HS-27A (cell line): ENCODE data around the gene TARS3.
"Not testable (repeated sequence)": the region's sequence is repeated elsewhere in the genome, so short reads cannot be mapped to it uniquely, and the experiment has no call there.

Experiments
- DNase-seq: peaks from one replicate; pipeline ENCODE4 v3.0.0-alpha.2; 2012; ENCODE audit warnings: low read depth, missing footprints

Gene TARS3

GRCh38 chr15:101723874-101724674 lies at the start of gene TARS3:
TSS of gene TARS3 (minus strand) at chr15:101724473. CDS start at chr15:101724387, 86 bp downstream.
- peak; percentile 82 for DNase-seq

DNA sequence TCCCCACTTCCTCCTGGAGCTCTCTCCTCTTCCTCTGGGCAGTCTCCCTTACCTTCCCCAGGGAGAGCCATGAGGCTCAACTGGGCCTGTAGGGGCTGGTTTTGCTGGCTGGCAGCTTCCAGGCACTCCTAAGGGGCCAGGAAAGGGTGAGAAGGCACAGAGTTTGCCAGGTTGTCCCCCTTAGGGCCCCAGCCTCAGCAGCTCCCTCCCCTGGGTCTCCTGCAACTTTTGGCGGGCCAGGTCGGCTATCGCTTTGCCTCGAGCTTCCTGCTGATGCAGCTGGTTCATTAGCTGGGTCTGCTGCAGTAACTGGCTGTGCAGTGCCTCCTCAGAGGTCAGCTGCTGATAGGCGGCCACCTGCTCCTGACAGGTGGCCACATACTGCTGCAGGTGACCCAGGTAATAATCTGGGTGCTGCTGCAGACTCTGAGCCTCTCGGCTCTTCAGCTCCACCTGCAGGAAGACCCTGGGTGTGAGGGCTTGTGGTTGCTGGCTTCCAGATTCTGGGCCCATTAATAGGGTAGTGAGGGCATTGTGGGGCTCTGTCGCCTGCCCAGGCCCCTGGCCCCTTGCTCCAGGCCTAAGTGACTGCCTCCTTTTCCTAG lies 49.3 kb upstream of the TARS3 start:
- DNase-seq, result no peak

DNA sequence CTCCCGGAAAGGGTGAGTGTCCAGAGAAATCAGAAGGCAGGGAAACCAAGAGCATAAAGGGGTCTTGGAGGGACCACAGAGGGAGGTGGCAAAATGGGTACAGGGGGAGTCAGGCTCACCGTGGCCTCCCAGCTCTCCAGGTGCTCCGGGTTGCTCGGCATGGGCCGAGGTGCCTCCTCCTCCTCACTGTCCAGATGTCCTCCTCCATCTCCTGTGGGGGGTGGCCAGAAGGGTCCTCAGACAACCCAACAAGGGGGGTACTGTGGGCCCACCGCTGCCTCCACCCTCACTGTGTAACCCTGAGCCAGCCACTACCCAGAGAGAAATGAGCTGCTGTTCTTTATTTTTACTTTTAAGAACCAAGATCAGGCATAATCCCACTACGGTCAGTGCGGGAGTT lies 48.6 kb upstream of the TARS3 start:
- no peak for DNase-seq

DNA sequence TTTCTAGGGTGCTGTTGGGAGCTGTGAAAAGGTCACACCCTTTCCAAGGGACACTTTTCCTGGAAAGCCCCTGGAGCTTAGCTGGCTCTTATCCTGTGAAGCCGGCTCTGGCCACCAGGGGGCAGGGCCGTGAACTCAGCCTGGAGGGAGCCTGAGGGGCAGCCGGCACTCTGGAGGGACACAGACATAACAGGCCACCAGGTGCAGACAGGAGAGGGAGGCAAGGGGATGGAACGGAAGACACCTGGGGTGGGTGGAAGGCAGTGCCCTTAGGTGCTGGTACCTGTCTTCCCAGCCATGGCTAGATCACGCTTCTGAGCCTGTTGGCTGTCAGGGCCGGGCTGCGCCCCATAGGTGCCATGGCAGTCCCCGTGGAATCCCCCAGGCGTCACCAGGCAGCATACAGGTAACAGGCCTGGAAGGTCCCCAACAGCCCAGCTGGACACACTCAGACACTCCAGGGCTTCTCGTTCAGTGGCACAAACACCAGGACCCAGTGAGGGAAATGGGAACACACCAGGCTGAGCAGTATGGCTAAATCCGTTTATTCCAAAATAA lies 42.9 kb upstream of the TARS3 start:
- not testable (repeated sequence) for DNase-seq

- no peak for DNase-seq
Measured at GRCh38 chr15:101765772-101766456, 41.6 kb upstream of the TARS3 start.

GRCh38 chr15:101765340-101765671 lies 41.0 kb upstream of the TARS3 start:
- DNase-seq, result not testable (repeated sequence)

GRCh38 chr15:101764669-101765339 lies 40.5 kb upstream of the TARS3 start:
- DNase-seq, result not testable (repeated sequence)

DNA sequence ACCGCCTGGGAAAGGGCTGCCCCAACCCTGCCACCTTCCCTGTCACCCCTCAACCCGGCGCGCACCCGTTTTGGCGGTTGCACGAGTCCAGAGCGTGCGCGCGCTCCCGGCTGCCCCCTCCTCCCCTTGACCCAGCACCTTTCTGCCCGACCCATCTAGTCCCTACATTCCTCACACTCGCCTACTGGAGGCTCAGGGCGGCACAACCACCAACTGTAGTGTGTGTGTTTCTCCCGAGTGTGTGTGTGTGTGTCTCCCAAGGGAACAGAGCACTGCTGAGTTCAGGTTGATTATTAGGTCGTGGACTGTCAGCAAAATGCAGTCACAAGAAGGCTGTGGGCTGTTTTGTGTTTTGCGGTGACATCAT lies 22.4 kb upstream of the TARS3 start:
- not testable (repeated sequence) for DNase-seq

DNA sequence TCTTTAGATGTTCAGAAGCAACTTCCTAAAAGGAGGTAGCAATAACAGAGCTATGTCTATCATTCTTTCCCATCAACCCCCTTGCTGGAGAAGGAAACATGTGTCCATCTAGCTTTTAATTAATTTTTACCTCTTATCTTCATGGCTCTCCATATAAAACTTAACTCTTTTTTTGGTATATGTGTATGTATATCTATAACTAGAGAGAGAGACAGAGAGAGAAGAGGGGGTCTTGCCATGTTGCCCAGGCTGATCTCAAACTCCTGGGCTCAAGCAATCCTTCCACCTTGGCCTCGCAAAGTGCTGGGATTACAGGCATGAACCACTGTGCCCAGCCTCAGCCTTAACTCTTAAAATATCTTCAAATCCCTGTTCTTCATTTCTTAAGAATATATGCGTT lies 10.6 kb upstream of the TARS3 start:
- not testable (repeated sequence) for DNase-seq

DNA sequence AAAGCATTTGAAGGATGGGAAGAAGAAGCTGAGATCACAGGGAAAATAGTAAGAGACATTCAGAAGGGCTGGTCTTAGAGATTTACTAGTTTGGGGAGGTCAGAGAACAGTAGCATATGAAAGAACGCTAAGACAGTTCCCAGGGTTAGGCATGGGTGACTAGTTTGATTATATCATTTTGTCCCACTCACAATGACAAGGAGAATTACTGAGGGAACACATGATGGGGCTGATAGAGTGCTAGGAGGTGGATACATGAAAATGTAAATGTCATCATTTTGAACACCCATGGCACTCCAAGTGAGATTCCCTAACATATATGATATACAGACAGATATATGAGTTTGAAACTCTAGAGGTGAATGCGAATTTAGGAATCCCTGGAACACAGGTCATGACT lies 9.3 kb upstream of the TARS3 start:
- no peak for DNase-seq

DNA sequence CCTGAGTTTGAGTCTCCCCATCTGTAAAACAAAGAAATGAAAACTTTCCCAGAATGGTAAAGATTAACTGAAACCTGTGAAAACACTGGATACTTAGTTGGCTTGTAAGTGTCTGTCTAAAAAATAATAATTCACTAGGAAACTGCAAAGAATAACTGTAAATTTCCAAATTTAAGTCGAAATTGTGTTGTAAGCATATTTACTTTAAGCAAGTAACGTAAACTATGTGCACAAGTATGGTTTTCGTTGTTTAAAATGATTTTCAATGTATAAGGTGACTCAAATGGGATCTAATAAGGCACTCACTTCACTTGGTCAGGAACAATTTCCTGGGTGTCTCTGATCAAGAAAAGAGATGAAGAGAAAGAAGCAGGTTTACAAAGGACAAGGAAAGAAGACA lies 8.5 kb upstream of the TARS3 start:
- no peak for DNase-seq

DNA sequence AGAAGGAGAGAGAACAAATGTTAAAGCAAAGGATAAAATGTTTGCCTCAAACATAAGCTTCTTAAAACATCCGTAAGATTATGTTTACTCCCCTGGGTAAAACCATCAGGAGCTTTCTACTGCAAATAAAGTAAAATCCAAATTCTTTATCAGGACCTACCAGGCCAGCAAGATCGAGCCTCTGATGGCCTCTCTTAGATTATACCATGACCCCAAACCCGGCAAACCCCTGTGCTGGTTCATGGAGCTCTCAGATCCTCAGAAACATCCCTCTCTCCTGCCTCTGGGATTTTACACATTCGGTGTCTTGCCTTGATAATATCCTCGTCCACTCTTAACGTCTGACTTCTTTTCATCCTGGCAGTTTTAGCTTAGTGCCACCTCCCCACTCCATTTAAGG lies 7.5 kb upstream of the TARS3 start:
- no peak for DNase-seq

DNA sequence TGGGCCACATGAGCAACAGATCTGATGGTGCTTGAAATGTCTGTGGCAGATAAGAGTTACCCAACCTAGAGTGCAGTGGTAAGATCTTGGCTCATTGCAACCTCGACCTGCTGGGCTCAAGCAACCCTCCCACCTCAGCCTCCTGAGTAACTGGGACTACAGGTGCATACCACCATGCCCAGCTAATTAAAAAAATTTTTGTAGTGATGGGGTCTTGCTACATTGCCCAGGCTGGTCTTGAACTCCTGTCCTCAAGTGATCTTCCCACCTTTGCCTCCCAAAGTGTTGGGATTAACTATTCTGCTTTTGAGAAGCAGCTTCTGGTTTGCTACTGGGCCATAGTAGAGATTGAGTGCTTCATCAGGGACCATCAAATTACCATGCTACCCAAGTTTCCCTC lies 2.9 kb upstream of the TARS3 start:
- no peak for DNase-seq

GRCh38 chr15:101725073-101725472 lies 800 bp upstream of the TARS3 start:
- no peak for DNase-seq

GRCh38 chr15:101724675-101725005 lies 367 bp upstream of the TARS3 start:
- peak; percentile 7 for DNase-seq

DNA sequence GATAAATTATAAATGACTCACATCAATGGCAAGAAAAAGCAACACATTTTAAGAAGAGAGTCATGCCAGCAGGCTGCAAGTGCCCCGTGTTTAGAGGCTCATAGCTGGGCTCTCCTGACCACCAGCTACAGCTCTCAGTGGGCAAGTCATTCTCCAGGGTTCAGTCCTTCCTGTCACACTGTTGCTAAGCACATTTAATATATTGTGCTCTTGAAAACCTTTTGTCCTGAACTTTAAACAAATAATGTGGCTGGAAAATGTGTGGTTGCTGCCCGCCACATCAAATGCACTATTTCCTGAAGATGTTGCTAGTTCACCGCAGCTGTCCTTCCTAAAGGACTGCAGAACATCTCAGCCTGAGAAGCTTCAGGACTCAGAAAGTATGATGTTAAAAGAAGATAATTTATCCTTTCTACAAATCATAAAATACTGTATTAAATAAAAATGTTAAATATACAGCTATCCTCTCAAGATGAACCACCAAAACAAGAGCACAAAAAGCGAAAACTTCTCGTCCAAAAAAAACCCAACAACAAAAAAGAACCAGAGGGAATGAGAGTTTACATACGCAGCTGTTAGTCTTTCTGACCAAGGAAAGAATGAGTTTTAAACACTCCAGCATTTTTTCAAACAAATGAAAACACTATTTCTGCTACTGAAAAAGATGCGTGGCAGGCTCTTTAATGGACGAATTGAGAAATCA lies 951 bp downstream of the TARS3 start:
- DNase-seq, result no peak

GRCh38 chr15:101718896-101719295 lies 5.4 kb downstream of the TARS3 start:
- no peak for DNase-seq

- no peak for DNase-seq
Measured at GRCh38 chr15:101712078-101712477, 12.2 kb downstream of the TARS3 start.

DNA sequence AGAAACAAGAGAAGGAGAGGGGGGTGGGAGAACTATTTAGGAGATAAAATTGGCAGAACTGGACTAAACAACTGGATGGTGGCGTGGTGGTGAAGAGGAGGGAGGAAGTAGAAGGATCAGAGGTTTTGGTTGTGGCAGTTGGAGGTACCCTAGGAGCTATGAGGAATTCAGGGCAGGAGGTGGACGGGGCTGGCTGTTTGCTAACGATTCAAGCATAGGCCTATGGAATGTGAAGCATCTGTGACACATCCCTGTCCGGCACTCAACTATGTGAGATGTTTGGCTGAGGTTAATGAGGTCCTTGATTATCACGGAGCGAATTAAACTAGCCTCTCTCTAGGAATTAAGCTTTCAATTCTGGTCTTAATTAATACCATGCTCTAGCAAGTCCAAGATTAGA lies 13.5 kb downstream of the TARS3 start:
- DNase-seq, result peak; percentile 75

- DNase-seq, result no peak
Measured at GRCh38 chr15:101709466-101709865, 14.8 kb downstream of the TARS3 start.

DNA sequence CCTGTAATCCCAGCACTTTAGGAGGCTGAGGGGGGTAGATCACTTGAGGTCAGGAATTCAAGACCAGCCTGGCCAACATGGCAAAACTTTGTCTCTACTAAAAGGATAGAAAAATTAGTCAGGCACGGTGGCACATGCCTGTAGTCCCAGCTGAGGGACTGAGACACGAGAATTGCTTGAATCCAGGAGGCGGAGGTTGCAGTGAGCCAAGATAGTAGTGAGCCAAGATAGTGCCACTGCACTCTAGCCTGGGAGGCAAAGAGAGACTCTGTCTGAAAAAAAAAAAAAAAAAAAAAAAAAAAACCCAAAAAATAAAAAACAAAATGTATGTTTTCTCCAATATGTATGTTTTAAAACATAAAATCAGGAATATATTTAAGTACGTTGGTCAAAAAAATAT lies 16.3 kb downstream of the TARS3 start:
- DNase-seq, result no peak

DNA sequence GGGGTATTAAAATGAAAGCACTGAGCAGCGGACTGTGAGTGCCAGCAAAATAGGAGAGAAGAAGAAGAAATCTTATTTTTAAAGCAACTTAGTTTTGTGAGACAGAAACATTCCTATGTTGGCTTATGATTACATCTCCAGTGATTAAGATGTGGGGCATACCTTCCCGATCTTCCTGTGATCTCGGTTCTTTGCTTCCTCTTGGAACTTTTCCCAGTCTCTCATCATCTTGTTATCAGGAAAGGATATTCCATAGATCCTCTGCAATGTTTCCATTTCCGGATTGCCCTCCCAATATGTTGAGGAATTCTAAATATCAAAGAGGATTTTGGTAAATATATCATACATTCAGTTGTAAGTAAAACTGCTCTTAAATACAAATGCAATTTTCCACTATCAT lies 22.2 kb downstream of the TARS3 start:
- no peak for DNase-seq
